Stimulated activated naive CD8-positive, alpha-beta T cell treated with anti-CD3 and anti-CD28 coated beads, Interleukin-15, Interleukin-2, amounts not matched to agents 100 U/mL and 50 U/mL, for 24 hours (primary cell): Measurements from ENCODE around the gene LIG1.
"Not testable (repeated sequence)": the region's sequence is repeated elsewhere in the genome, so short reads cannot be mapped to it uniquely, and the experiment has no call there.

Source experiments
- ATAC-seq: fragments of 150-1000 bp; cut with Tn5 transposase; one replicate; pipeline ENCODE4 v1.10.0; 2021
- DNase-seq: peaks from one replicate; pipeline ENCODE4 v3.0.0; 2021

The LIG1 gene

DNA sequence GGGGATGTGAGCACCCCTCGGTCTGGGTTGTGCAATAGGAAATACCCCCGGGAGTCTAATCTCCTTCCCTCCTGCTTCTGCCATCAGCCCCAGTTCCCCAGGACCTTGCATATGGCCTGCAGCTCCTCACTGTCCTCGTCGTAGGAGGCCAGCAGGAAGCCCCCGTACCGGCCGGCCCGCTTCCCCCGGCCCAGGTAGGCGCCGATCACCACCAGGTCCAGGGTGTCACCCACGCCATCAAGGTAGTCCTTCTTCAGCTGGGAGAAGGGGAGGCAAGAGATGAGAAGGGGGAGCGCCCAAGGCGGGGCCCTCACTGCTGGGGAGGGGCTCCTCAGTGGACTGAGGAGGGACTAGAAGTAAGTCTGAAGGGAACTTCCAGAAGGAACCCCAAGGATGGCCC lies 49.1 kb downstream of the LIG1 start:
- no peak for DNase-seq
- no peak for ATAC-seq

DNA sequence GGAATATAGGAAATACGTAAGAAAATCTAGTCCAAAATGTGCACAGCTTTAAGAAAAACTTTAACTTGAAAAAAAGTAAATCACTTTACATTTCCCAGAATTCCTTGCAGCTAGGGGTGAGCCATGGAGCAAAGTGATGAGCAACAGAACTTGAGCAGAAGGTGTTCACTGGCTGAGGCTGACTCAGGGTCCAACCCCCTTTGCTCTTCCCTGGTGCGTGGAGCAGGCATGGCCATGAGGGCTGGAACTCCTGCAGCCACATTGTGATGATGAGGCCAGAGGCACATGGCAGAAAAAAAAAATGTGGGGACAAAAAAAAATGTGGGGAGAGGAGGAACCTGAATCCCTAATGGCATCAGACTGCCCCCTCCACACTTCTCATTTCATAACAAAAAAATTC lies 49.6 kb downstream of the LIG1 start:
- no peak for ATAC-seq
- no peak for DNase-seq

DNA sequence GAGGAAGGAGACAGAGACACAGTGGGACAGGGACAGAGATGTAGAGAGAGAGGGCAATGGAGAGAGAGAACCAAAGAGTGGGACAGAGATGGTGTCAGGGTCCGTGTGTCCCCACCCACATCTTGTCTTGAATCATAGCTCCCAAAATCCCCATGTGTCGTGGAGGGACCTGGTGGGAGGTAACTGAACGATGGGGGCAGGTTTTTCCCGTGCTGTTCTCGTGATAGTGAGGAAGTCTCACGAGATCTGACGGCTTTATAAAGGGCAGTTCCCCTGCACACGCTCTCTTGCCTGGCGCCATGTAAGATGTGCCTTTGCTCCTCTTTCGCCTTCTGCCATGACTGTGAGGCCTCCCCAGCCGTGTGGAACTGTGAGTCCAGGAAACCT lies 52.0 kb downstream of the LIG1 start:
- no peak for DNase-seq
- ATAC-seq: no peak

DNA sequence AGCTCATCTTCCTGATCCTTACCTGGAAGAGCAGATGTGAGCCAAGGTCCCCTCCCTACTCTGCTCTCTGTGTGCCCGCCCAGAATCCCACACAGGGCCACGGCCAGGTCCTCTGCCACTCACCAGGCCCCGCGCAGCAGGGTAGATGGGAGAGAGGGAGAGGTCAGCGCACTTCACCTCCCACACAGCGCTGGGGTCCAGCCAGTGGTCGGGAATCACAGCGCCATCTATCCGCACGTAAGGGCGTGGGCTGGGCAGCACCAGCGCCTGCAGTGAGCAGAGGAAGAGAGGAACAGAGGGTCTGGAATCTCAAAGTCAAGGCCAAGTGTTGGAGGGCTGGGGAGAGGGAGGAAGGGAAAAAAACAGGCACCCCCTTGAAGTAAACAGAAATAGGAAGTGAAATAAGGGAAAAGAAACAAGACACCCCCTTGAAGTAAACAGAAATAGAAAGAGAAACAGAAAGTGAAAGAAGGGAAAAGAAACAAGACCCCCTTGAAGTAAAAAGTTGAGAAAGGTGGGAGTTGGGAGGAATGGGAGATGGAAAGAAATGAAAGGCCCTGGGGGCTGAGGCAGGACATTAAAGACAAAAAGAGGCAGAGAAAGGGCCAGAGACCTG lies 52.5 kb downstream of the LIG1 start:
- ATAC-seq (no peak), DNase-seq (no peak)

DNA sequence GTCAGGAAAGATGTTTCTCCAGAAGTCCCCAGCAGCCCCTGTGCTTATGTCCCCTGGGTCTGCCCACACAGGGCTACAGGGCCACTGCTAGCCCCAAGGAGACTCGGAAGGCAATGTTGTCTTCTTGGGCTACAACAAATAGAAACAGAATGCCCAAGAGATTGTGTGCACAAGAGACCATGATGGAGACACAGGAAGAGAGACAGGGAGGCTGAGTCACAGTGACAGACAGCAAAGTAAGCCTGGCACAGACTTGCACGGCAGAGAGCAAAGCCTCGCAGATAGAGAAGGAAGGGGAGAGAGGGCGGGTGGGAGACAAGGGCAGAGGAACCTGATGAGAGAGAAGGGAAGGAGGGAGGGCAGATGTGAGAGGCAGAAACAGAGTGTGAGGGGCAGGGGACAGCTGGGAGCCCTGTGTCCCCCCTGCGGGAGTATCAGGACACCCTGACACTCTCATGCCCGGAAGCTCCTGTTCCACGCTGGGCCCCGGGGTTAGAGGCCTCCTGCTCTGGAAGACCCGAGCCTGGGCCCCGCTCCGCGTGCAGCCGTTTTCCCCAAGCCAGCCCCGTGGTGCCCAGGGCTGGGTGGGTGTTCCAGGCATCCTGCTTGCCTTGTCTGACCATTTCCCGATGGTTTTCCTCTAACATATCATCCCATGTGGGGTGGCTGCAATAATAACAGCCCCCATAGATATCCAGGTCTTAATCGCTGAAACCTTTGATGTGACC lies 56.8 kb downstream of the LIG1 start:
- ATAC-seq: no peak
- no peak for DNase-seq

DNA sequence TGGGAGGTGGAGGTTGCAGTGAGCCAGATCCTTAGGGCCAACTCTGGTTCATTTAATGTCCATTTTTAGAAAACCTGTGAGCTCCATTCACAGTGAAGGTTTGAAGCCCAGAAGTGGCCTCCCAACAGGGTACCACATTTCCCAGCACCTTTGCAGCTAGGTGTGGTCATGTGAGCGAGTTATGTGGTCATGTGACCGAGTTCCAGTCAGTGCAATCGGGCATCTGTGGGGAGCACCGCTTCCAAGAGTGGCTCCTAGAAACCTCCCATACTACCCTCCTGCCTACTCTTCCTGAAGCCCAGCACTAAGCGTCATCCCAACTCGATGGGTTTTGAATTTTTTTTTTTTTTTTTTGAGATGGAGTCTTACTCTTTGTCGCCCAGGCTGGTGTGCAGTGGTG lies 58.9 kb downstream of the LIG1 start:
- ATAC-seq: no peak
- DNase-seq: no peak

DNA sequence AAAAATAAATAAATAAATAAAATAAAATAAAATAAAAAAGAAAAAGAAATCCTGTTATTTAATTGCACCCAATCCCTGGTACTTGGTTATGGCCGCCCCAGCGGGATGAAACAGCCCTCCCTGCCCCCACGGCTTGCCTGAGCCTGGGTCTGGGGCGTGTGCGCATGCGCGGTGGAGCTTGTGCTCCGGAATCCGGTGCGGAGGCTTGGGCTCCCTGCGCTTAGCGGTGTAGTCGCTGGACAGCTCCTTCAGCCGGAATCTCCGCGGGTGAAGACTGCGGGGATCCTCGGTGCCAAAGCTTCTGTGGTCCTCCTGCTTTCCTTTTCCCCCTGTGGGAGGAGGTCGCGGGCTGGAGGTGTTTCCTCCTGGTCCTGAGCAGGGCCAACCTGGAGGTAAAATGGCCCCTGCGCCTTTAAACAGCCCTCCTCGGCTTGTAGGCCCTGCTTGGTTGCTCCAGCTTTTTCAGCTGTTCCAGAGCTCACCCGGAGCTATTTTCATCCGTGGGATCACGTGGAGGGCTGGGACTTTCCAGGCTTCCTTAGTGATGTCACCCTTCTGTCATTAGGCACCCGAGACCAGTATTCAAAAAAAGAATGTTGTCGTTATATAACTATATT lies 59.7 kb downstream of the LIG1 start, which contains the start of gene PLA2G4C:
PLA2G4C (minus strand) TSS at position 468 of the 617 bp plus-strand sequence. CDS start 4,288 bp downstream, outside the sequence.
- DNase-seq: peak; percentile 90
- peak; percentile 82 for ATAC-seq

DNA sequence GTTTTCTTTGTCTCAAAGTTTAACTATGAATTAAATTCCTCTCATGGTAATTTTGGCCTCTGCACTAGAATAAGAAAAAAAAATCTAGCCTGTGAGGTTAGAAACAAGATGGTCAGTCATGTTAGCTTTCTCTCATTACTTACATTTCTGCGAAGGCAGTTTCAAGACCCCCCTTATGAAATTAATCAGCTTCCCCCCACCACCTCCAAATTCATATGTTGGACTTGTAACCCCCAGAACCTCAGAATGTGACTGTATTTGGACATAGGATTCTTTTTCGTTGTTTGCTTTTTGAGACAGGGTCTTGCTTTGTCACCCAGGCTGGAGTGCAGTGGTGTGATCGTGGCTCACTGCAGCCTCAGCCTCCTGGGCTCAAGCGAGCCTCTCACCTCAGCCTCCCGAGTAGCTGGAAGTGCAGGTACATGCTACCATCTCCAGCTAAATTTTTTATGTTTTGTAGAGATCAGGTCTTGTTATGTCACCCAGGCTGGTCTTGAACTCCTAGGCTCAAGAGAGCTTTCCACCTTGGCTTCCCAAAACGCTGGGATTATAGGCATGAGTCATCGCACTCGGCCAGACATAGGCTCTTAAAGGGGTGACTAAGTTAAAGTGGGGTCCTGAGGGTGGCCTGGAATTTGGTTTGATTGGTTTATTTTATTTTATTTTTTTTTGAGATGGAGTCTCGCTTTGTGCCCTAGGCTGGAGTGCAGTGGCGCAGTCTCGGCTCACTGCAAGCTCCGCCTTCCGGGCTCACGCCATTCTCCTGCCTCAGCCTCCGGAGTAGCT lies 61.0 kb downstream of the LIG1 start:
- no peak for ATAC-seq
- DNase-seq: no peak

DNA sequence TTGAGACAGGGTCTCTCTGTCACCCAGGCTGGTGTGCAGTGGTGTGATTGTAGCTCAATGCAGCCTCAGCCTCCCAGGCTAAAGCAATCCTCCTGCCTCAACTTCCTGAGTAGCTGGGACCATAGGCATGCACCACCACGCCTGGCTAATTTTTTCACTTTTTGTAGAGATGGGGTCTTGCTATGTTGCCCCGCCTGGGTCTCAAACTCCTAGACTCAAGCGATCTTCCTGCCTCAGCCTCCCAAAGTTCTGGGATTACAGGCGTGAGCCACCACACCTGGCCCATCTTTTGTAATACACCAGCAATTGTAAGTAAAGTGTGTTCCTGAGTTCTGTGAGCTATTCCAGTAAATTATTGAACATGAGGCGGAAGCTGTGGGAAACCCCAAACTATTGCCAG lies 66.2 kb downstream of the LIG1 start:
- DNase-seq (no peak), ATAC-seq (no peak)

DNA sequence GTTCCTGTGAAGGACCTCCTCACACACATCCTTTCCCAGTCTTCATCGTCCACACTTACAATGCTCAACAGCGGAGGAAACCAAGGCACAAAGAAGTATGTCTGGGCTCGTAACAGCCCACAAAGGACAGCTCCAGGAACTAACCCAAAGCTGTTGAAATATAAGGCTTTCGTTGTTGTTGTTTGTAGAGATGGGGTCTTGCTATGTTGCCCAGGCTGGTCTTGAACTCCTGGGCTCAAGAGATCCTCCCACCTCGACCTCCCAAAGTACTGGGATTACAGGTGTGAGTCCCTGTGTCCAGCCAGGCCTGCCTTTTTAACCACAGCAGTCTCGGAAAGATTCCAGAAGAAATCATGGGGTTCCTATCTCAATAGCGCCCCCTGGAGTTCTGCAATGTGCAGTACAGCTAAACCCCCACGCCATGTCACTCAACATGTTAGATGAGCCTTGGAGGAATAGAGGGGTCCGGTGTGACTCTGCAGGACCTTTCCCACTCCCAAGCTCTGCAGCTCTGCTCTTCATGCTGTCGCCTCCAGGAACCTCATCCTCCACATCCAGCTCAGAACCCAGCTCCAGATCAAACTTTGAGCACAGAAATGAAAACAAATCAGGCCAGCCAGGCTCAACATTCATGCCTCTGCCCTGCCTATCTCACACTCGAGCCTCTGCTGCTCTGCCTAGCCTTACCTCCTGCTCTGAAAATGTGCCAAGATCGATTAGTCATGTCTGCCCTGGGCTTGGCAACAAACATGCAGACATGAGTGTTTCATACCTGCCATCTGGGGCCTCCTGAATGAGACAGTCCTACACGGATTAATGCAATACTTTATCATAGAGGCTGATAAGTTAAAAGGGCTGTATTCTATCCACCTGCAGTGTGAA lies 67.0 kb downstream of the LIG1 start:
- no peak for ATAC-seq
- DNase-seq: peak; percentile 48

DNA sequence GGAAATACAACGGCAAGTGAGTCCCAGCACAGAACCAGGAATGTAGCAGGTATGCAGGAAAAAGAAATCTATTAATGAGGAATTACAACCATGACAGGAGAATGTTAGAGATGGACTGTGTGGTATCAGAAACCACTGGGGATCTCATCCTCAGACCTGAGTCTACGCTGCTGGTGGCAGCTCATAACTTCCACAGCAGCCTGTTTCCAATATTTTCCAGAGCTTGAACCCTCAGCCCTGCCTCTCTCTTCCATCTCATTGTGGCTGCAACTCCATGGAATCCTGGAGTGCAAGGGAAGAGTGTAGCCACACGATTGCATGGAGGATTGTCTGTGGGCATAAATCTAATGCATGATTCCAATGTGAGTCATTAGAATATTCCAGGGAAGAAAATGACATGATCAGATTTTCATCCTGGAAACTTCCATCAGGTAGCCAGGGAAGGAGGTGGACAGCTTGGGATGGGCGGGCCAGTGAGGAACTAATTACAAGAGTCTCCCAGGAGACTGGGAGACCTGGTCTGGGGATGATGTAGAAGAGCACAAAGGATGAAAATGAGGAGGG lies 74.5 kb downstream of the LIG1 start:
- ATAC-seq: no peak

DNA sequence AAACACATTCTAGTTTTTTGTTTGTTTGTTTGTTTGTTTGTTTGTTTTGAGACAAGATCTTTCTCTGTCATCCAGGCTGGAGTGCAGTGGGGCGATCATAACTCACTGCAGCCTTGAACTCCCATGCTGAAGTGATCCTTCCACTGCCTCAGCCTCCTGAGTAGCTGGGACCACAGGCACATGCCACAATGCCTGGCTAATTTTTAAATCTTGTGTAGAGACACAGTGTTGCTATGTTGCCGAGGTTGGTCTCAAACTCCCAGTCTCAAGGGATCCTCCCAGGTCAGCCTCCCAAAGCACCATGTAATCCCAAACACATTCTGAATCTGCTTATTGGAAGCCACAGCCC lies 75.3 kb downstream of the LIG1 start:
- ATAC-seq (no peak), DNase-seq (no peak)

More for the DNA sequence above, 74.5 kb downstream of the LIG1 start:
- DNase-seq: no peak

DNA sequence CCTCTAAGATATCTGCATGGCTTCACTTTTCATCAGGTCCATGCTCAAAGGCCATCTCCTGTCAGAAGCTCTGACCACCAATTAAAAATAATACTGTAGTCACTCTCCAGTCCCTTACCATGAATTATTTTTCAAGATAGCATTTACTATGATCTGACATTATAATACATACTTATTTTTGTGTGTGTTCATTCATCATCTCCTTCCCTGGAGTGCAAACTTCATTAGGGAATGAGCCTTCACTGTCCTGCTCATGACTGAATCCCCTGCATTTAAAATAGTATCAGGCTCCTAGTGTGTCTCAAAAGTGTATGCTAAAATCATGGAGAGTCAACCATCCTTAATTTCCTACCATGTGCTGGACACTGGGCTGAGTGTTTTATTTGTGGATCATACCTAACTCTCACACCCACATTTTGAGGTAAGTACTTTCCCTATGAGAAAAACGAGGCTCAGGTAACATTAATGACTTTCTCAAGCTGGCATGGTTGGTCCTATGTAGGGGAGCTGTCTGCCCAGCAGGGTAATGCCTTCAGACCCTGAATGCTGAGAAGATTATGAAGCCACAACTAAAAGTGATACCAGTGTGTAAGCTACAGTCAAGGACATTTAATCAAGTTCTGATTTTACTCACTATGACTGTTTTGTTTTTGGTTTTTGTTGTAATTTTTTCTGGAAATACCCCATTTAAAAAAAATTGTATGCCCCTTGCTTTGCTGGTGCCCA lies 75.9 kb downstream of the LIG1 start:
- ATAC-seq (no peak), DNase-seq (no peak)

DNA sequence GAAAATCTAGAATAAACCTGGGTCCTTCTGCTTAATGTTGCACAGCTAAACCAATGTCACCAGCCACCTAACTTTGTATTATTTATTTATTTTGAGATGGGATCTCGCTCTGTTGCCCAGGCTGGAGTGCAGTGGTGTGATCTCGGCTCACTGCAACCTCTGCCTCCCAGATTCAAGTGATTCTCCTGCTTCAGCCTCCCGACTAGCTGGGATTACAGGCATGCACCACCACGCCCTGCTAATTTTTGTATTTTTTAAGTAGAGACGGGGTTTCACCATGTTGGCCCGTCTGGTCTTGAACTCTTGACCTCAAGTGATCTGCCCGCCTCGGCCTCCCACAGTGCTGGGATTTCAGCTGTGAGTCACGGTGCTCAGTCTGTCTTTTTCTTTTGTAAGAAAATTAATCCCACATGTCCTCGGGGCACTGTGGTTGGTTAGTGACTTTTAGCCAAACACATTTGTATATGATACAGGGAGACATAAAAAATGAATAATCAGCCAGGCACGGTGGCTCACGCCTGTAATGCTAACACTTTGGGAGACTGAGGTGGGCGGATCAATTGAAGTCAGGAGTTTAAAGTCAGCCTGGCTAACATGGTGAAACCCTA lies 78.9 kb downstream of the LIG1 start:
- not testable (repeated sequence) for DNase-seq, ATAC-seq

DNA sequence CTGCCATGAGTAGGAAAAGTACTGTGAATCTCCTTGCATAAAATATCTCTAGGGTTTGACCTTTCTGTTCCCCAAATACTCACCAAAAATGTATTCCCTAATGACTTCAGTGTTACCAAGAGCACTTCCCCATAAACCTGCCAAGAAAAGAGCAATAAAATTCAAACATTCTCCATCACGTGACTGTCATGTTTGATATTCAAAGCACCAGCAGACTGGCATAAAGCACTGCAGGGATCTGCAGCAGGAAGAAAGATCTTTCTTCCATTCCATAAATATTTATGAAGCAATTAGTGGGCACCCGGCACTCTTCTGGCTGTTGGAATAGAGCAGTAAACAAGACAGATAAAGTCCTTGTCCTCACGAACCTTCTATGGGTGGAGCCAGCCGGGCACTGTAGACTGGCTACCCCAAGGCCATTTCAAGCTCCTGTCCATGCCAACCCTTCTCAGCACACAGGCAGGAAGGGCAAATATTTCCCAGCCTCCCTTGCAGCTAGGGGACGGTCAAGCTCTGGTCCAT lies 79.8 kb downstream of the LIG1 start:
- no peak for ATAC-seq
- DNase-seq: no peak

DNA sequence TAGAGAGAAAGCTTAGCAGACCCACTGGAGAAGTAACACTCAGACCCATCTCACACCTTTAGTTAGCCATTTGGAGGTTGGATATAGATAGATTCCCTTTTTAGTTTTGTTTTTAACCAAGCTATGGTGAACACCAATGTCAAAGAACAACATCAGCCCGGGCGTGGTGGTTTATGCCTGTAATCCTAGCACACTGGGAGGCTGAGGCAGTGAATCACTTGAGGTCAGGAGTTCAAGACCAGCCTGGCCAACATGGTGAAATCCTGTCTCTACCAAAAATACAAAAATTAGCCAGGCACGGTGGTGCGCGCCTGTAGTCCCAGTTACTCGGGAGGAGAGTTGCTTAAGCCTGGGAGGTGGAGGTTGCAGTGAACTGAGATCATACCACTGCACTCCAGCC lies 81.2 kb downstream of the LIG1 start:
- not testable (repeated sequence) for DNase-seq, ATAC-seq

DNA sequence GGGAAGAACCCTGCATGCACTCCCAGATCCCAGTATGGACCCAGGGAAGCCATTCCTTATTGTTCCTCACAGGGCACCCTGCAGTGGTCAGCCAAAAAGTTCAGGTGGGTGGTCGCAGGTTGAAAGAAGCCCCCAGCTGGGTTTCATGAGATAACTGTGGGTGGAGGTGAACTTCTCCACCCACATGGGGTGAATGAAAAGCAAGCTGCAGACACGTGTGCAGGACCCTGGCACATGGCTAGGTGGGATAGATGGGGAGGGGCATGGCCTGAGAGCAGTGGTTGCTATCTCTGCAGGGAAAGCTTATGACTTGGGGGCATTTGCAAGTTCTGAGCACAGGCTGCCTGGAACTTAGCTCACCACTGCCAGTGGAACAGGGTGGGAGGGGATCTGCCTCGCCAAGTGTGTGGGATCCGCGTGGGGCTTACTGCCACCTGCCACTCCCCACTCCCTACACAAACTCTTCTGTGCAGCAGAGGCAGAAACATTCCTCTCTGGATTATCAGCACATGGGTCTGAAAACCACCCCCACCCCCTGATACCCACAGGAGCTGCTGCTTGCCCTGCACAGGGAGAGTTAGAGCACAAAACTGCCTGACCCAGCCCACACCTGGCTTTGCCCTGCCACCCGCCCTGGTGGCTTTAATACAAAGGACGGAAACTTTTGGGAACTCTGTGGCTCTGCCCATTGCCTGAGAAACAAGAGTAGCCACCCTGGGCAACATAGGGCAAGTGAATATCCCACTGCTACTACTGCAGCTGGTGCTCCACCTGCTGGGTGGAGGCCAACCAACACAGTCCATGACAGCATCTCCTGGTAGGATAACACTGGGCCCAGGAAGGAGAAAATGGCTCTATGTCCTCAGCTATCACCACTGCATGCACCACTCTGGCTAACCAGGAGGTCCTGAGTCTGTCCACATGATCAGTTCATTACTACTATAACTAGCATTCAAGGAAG lies 84.0 kb downstream of the LIG1 start:
- DNase-seq: no peak
- no peak for ATAC-seq

DNA sequence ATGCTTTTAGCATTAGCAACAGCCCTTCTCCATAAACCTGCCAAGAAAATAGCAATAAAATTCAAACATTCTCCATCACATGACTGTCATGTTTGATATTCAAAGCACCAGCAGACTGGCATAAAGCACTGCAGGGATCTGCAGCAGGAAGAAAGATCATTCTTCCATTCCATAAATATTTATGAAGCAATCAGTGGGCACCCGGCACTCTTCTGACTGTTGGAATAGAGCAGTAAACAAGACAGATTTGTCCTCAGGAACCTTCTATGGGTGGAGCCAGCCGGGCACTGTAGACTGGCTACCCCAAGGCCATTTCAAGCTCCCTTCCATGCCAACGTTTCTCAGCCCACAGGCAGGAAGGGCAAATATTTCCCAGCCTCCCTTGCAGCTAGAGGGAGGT lies 85.1 kb downstream of the LIG1 start:
- DNase-seq (no peak), ATAC-seq (no peak)

DNA sequence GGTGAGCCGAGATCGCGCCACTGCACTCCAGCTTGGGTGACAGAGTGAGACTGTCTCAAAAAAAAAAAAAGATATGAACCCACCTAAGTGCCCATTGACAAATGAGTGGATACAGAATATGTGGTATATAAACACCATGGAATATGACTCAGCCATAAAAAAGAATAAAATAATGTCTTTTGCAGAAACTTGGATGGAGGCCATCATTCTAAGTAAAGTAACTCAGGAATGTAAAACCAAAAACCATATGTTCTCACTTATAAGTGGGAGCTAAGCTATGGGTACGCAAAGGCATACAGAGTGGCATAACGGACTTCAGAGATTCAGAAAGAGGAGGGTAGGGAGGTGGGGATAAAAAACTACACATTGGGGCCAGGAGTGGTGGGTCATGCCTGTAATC lies 89.0 kb downstream of the LIG1 start:
- no peak for ATAC-seq
- no peak for DNase-seq
